Ramos (cell line): ENCODE results near the gene CHAT.

Experiments used
- in situ Hi-C: fragments of 300-500 bp; cut with MboI; formaldehyde crosslinking; loops from one replicate; pipeline ENCODE4 v1.14.3; 2022; ENCODE audit warnings: low sequenced_read_pairs; ENCODE audit not compliant: unreplicated experiment

CHAT gene

DNA sequence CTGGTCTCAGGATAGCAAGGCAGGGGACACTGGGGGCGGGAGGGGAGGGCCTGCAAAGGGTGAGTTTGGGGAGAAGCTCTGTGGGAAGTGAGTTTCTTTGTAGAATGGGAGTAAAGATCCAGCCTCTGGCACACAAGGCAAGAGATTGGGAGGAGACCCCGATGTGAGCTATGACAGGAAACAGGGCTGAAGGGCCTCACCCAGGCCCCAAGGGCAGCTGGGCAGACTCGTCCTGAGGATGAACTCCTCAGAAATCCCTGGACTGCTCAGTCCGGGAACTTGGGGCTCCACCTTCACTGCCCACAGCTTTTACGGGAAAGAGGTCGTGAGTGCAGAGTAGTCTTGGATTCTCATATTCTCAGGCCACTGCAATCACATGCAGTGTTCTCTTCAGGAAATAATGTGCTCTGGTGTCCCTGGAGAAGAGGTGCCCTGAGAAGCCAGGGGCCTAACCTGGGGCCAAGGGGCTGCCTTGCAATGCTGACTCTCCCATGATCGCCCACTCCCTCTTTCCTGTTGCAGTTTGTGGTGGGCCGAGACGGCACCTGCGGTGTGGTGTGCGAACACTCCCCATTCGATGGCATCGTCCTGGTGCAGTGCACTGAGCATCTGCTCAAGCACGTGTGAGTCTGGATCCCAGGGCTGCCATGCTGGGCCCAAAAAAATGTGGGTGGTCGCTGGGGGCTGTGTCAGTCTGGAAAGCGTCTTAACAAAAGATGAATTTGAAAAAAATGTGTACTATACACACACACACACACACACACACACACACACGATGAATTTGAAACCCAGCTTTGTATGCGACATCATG lies 34.4 kb downstream of the CHAT start:
- in situ Hi-C loops: no loop called here

DNA sequence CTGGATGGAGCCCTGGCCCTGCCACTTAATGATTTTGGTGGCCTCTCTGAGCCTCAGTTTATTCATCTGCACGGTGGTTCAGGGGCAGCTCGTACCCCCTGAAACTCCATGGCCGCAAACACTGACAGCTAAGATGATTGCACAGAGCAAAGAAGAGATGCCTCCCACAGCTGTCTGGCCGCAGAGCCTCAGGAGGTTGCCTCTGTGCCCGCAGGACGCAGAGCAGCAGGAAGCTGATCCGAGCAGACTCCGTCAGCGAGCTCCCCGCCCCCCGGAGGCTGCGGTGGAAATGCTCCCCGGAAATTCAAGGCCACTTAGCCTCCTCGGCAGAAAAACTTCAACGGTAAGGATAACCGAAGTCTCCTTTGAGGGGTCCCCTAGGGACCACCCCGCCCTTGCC lies 35.5 kb downstream of the CHAT start:
- in situ Hi-C loops: no loop called here

DNA sequence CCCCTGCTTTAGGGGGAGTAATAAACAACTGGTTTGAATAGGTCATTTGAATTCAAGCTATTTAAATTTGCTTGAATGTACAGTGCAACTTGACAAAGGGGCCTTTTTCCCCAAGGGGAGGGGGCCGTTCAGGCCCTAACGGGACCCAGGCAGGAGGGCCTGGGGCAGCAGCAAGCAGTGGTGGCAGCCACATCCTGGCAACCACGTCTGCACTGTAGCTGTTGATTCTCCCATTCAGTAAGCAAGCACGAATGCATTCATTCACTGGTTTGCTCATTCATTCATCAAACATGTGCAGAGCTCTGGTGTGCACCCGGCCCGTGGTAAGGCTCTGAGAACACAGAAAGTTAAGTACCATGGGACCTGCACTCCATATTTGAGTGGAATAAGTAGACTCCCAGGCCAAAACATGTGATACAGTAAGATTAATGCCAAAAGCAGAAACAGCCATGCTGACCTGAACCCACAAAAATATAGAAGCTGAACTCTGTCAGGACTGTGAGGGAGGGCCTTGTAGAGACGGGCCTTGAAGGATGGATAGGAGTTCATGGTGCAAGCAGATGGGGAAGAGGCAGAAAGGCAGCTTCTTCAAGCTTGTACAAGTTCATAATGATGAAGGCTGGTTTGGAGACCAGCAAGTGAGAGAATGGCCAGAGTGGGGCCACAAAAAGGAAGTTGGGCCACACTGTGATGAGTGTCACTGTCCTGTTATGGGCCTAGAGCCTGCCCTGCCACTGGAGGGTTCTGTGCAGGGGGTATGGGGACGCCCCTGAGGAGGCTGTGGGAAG lies 36.3 kb downstream of the CHAT start:
- in situ Hi-C loops: no loop called here

DNA sequence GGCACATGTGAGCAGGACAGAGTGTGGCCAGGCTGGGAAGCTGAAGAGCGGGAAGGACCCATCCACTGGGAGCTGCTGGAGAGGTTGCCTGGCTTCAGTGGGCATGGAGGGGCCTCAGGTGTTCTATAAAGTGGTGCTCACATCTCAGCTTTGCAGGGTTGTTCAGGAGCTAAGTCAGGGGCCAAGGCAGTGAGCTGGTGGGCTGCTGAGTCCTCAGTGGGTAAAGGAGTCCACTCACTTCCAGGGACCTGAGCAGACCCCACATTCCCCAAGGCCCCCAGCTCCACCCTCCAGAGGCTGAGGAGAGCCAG lies 36.8 kb downstream of the CHAT start:
- in situ Hi-C loops: no loop called here

DNA sequence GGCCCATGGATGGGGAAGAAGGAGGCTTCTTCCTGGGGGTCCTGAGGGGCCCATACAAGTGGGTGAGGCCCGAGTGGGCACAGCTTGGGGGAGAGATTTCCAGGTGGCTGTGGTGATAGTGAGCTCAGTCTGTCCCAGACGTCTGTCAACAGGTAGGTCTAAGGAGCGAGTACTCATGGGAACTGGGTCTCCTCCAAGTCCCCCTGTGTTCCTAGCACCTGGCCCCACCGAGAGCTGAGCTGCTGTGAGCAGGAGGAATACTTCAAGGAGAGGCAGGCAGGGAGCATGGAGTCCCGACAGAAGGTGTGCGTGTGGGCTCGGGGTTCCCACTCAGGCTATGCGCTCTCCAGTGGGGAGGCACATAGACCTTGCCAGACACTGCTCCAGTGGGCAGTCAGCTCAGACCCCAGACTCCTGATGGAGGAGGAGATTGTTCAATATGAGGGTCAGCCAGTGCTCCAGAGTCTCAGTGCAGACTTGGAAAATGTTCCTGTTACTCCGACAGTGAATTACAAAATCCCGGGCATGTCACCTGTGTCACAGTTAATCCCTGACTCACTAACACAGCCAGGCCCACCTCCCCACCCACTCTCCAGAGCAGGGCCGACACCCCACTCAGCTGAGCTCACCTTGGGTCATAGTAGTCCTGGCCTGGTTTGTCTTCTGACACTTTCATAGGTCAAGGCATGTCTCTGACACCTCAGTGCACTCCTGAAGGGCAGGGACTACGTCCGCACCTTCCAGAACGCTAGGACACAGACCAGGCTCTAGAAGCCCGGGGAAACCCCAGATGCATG lies 37.4 kb downstream of the CHAT start:
- in situ Hi-C loops: no loop called here

DNA sequence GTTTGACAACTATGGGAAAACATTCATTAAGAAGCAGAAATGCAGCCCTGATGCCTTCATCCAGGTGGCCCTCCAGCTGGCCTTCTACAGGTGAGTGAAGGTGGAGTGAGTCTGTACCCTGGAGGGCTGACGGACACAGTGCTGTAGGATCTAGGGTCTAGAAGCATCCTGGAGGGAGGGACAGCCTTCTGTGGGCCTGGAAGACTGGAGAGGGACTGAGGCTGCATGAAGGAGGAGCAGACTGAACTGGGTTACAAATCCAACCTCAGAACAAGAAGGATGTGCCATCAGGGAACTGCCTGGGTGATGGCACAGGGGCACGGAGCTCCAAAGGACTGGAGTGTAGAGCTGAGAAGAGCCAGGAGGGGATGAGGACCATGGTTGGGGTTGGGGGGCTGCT lies 38.1 kb downstream of the CHAT start:
- in situ Hi-C loops: no loop called here

DNA sequence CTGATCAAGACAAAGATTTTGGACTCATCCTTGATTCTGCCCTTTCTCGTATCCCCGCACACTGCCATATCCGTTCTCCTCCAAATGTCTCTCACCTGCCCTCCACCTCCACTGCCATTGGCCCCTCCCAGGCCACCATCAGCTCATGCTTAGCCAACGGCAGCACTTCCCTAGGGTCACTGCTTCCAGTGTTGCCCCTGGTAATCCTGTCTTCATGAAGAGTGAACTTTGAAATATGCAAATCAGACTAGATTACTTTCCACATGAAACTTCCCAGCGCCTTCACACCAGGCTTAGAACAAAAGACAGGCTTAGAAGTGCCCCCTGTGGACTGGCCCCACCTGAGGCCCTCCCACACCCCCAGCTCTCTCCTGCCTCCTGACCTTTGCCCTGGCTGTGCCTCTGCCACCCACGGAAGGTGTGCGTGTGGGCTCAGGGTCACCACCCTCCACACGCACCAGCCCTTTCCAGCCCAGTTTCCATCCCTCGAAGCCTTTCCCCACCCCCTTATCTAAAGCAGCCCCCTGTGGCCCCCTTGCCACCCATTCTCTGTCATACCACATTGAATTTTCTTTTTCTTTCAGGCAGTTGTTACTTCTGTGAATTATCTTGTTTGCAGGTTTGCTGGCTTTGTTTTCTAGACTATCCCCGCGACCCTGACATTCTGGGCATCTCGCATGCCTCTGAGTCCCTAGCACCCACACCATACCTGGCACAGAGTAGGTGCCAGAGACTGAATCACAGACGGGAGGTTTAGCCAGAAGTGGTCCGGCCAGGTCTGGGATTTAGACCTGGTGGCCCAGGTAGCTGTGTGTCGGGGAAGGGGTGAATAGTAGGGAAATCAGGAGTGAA lies 38.8 kb downstream of the CHAT start:
- in situ Hi-C loops: no loop called here

DNA sequence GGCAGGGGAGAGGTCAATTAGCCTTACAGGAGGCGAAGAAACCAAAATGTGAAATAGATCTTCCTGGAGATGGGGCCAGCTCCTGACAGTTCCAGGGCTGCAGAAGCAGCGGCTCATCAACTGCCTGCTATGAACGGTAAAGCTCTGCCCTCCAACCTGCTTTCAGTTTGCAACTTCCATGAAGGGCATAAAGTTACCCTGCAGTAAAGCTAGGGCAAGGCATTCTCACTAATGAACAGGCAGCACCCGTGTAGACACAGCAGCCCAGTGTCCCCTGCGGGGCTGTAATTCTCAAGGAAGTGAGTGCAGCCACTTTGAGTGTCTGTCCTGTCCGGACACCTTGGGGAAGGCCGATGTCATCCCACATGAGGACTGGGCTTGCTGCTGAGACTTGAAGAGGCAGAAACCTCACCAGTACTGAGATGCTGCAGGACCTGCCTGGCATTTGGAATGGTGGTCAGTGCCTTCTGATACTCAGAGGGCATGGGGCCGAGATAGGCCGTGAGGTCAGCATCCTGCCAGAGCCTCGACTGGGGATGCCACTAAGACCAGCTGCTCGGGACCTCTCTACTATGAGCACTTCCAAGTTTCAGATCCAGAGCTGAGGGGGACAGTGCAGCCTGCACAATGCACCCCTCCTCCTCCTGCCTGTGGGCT lies 39.6 kb downstream of the CHAT start:
- in situ Hi-C loops: no loop called here

DNA sequence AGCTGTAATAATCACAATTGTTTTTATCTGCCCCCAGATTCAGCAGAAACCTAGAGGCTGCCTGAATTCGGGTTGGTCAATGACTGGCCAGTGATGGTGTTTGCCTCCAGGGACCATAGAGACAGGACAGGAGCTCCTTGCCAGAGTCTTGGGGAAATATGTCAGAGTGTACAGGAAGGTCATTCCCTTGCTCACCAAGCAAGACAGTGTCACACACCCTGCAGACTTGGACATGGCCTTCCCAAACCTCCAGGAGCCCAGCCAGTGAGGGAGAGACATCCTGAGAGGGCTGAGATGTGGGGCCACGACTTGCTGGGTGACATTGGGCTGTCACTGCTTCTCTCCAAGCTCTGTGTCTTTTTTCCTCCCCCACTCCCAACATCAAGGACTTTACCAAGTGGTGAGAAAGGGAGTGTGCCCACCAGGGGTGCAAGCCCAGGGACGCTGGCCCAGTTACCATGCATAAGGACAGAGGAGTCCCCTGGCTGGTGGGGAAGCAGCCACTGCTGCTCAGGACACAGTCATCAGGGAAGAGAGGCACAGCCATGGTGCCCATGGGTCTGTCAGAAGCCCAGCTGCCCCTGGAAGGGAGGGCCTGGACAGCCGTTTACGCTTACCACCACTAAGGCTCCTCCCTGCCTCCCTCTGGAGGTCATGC lies 40.3 kb downstream of the CHAT start:
- in situ Hi-C loops: no loop called here

DNA sequence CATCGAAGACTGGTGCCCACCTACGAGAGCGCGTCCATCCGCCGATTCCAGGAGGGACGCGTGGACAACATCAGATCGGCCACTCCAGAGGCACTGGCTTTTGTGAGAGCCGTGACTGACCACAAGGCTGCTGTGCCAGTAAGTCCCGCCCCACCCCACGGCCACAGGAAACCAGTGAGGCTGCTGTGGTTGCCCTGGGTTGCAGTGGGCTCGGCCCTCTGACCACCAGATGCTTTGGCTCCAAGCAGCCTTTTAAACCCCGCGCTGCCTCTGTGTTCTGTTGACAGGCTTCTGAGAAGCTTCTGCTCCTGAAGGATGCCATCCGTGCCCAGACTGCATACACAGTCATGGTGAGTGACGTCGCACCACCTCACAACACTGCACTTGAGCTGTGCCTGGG lies 41.3 kb downstream of the CHAT start:
- in situ Hi-C loops: no loop called here

DNA sequence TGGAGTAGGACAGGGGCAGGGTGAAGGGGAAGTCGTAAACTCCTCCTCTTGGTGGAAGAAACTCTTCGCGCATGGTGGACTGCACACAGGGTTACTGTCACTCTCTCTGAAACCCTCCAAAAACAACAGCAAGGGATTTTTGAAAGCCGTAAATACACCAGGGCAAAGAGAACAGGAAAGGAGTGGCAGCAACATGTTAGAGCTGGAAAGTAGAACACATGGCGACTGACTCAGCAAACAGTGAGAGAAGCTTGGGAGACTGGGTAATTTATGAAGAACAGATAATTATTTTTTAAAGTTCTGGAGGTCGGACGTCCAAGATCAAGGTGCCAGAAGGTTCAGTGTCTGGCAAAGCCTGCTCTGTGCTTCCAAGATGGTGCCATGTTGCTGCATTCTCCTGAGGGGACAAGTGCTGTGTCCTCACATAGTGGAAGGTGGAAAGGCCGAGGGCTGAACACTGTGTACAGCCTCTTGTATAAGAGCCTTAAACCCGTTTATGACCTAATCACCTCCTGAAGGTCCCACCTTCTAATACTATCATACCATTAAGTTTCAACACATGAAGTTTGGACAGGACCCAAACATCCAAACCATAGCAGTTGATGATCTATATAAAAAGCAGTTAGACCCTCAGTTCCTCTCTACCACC lies 43.1 kb downstream of the CHAT start:
- in situ Hi-C loops: no loop called here

DNA sequence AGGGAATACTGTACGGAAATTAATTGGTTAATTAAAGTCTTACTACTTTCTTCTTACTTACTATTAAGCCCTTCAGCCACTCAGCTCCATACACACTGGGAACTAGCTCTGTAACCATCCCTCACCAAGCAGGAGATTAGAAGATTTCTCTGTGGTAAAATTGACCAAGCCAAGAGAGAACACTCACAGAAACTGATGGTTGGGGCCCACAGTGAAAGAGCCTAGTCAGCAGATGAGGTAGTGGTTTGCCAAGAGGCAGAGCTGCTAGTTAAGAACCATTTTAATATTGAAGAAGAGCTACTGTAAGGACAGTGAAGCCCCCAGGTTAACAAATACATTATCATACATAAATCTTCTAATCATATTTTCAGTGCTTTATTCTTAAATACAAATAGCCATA lies 43.8 kb downstream of the CHAT start:
- in situ Hi-C loops: no loop called here

DNA sequence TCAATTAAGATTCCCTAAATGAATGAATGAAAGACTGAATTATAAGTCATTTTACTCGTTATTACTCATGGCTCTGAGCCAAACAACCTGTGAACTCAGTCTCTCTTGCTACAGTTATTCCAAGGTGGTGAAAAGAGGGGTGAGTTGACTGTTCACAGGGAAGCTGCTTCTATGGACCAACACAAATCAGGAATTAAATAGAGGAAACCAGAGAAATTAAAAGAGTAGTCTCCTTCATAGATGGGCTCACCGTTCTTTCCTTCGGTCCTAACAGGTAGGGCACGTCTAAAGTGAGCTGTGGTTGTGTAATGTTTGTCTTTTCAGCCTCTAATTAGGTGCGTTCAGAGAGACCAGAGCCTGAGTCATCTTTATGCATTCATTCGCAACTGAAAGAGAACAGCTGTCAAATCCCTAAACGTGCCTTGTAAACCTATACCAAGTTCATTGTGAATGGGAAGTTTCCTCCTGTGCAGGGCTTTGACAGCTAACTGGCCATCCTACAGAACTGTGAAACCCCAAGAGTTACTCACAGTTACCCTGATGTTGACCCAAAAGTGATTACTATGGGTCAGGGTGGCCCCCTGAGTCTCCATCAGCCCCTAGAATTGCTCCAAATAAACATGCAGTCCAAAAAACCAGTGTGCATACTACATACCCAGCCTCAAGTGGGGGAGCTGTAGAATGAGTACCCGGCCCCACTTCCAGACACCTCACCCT lies 47.5 kb downstream of the CHAT start:
- in situ Hi-C loops: no loop called here

DNA sequence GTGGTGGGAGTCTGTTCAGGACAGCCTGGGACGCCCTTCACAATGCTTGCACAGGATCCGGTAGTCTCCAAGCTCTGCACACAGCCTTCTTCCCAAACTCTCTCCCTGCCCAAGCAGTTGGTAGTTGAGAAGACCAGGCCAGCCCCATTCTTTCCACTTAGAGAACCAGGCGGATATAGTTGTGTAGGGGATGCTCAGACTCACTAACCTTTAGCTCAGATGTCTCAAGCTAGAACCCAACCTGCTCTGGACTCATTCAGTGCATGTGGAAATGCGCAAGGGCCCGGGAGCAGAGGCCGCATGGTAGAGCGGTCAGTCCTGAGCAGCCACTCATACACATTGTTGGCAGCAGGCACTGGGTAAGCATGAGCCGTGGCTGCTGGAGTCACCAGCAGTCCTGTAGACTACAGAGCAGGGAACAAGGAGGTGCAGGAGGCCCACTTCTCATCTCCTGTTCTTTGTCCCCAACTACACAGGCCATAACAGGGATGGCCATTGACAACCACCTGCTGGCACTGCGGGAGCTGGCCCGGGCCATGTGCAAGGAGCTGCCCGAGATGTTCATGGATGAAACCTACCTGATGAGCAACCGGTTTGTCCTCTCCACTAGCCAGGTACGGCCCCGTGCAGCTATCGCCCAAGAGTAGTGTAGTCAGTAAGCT lies 48.5 kb downstream of the CHAT start:
- in situ Hi-C loops: no loop called here

DNA sequence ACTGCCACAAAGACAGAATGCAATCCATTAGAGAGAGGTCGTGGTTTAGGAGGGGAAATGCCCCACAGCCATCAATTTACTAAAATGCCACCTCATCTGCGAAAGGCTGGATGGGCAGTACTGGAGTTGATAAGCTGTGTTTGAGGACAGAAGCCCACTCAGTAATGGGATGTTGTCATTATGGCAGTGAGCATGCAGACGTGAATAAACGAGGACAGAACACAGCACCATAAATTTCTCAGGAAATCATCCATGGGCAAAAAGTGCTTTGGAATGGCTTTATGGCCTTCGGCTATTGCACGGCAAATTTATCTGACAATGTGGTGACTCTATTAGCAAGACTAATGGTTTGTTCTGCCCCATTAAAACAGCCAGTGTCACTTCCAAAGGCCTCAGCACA lies 49.8 kb downstream of the CHAT start:
- in situ Hi-C loops: no loop called here

DNA sequence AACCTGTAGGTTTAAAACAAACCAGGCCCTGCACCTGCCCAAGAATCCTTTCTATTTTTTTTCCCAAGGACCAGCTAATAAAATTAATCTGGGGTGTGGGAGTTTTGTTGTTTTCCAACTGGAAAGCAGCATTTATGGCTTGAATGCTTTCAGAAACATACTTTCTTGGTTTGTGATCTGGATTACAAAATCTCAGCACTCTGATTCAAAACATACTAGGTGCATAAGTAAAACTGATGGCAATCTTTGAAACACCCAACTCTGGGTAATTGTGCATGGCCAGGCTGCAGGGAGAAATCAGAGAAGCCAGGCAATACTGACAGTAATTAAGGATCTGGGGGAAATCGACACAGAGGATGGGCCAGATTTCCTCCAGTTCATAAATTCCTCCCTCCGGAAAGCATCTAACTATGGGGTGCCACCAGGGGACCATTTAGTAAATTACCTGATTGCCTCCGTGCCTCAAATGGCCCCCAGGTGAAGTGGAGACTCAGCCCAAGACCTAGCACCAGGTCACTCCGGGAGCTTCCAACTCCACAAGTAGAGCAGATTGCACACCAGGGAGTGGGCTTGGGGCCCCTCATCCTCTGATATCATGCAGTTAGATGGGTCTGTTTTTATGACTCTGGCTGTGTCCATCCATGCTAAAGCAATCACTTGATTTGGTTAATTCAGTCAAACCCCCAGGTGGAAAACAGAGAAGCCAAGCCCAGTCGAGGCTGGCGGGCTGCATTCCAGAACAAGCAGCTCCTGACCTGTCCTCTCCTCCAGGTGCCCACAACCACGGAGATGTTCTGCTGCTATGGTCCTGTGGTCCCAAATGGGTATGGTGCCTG lies 50.4 kb downstream of the CHAT start:
- in situ Hi-C loops: no loop called here

DNA sequence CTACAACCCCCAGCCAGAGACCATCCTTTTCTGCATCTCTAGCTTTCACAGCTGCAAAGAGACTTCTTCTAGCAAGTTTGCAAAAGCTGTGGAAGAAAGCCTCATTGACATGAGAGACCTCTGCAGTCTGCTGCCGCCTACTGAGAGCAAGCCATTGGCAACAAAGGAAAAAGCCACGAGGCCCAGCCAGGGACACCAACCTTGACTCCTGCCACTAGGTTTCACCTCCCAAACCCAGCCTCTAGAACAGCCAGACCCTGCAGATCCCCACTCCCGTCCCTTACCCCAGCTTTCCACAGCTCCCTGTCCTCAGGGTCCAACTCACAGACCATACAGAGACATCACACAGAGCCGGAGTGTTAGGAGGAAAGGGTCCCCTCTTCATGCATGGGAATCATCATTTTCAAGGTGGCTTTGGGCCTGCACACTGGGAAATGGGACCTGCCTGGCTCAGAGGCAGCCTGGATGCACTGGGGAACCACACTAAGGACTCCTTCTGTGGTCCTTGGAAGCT lies 51.1 kb downstream of the CHAT start:
- in situ Hi-C loops: no loop called here
